ENCODE results near the gene UBE4B. TPM values are rescaled to one million over a fixed set of nuclear protein-coding genes. Genes with fewer than 3 reads are reported as not detected.
"Not testable (repeated sequence)": the region's sequence is repeated elsewhere in the genome, so short reads cannot be mapped to it uniquely, and the experiment has no call there.

The UBE4B gene
- total and polyA plus RNA-seq, 4 donors, result 7.5 to 25.5 (median 16.6) TPM

DNA sequence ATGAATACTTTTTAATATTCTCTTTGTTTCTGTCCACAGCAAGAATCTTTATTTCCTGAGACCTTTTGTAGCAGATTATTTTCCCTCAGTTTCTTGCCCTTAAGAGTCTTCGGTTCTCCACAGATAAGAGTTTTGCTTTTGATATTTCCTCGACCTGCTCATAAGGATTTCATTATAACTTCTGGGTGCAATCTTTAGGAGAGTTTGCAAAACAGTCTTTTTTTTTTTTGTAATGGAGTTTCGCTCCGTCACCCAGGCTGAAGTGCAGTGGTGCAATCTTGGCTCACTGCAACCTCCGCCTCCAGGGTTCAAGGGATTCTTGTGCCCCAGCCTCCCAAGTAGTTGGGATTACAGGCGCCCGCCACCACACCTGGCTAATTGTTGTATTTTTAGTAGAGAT lies 10.1 kb upstream of the UBE4B start:
- H3K27me3 ChIP-seq (ENCODE audit: control insufficient read depth in 4 of 4, insufficient read depth in 4 of 4, low read length in 3 of 4), result no peaks in the 10 kb centered on the region
- no peaks in the 10 kb centered on the region for H3K4me1 ChIP-seq (ENCODE audit: control insufficient read depth in 4 of 4, insufficient read depth in 4 of 4, low read length in 3 of 4)
- no peak overlapping the region for H3K9ac ChIP-seq (ENCODE audit: low read depth in 1 of 2, low read length in 2 of 2)
- no peak overlapping the region for H3K27ac ChIP-seq (ENCODE audit: low read depth in 1 of 2, low read length in 2 of 2)
- H3K36me3 ChIP-seq (ENCODE audit: control insufficient read depth in 4 of 4, insufficient read depth in 3 of 4, low read depth in 1 of 4, low read length in 3 of 4), result no peaks in the 10 kb centered on the region
- H3K4me3 ChIP-seq (ENCODE audit: low read depth in 1 of 3, low read length in 3 of 3), result no peak overlapping the region
- TF ChIP-seq NR2F2 (IDR thresholded peaks at IDR 0.05) (no peak), TAF1 (conservative IDR thresholded peaks at IDR 0.05) (no peak), YY1 (IDR thresholded peaks at IDR 0.05) (no peak), GABPA (IDR thresholded peaks at IDR 0.05 in 1 of 2, conservative IDR thresholded peaks at IDR 0.05 in 1 of 2) (no peak), FOXA1 (IDR thresholded peaks at IDR 0.05) (no peak), RAD21 (IDR thresholded peaks at IDR 0.05) (no peak), HNF4G (IDR thresholded peaks at IDR 0.05) (no peak)
- TF ChIP-seq, protein P1, sequence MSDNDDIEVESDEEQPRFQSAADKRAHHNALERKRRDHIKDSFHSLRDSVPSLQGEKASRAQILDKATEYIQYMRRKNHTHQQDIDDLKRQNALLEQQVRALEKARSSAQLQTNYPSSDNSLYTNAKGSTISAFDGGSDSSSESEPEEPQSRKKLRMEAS (IDR thresholded peaks at IDR 0.05), result no peak
- TF ChIP-seq, protein P2, sequence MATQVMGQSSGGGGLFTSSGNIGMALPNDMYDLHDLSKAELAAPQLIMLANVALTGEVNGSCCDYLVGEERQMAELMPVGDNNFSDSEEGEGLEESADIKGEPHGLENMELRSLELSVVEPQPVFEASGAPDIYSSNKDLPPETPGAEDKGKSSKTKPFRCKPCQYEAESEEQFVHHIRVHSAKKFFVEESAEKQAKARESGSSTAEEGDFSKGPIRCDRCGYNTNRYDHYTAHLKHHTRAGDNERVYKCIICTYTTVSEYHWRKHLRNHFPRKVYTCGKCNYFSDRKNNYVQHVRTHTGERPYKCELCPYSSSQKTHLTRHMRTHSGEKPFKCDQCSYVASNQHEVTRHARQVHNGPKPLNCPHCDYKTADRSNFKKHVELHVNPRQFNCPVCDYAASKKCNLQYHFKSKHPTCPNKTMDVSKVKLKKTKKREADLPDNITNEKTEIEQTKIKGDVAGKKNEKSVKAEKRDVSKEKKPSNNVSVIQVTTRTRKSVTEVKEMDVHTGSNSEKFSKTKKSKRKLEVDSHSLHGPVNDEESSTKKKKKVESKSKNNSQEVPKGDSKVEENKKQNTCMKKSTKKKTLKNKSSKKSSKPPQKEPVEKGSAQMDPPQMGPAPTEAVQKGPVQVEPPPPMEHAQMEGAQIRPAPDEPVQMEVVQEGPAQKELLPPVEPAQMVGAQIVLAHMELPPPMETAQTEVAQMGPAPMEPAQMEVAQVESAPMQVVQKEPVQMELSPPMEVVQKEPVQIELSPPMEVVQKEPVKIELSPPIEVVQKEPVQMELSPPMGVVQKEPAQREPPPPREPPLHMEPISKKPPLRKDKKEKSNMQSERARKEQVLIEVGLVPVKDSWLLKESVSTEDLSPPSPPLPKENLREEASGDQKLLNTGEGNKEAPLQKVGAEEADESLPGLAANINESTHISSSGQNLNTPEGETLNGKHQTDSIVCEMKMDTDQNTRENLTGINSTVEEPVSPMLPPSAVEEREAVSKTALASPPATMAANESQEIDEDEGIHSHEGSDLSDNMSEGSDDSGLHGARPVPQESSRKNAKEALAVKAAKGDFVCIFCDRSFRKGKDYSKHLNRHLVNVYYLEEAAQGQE (IDR thresholded peaks at IDR 0.05), result no peak
- TF ChIP-seq, protein P3, sequence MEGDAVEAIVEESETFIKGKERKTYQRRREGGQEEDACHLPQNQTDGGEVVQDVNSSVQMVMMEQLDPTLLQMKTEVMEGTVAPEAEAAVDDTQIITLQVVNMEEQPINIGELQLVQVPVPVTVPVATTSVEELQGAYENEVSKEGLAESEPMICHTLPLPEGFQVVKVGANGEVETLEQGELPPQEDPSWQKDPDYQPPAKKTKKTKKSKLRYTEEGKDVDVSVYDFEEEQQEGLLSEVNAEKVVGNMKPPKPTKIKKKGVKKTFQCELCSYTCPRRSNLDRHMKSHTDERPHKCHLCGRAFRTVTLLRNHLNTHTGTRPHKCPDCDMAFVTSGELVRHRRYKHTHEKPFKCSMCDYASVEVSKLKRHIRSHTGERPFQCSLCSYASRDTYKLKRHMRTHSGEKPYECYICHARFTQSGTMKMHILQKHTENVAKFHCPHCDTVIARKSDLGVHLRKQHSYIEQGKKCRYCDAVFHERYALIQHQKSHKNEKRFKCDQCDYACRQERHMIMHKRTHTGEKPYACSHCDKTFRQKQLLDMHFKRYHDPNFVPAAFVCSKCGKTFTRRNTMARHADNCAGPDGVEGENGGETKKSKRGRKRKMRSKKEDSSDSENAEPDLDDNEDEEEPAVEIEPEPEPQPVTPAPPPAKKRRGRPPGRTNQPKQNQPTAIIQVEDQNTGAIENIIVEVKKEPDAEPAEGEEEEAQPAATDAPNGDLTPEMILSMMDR (IDR thresholded peaks at IDR 0.05; ENCODE audit: low read depth, low read length, missing input control), result no peak
- H3K9me3 ChIP-seq (ENCODE audit: control insufficient read depth in 4 of 4, low read length in 3 of 4), result no peaks in the 10 kb centered on the region
- 92% methylated on average over 7 of the region's 7 CpGs for WGBS
- DNase-seq (ENCODE audit: low spot score), result no peak

DNA sequence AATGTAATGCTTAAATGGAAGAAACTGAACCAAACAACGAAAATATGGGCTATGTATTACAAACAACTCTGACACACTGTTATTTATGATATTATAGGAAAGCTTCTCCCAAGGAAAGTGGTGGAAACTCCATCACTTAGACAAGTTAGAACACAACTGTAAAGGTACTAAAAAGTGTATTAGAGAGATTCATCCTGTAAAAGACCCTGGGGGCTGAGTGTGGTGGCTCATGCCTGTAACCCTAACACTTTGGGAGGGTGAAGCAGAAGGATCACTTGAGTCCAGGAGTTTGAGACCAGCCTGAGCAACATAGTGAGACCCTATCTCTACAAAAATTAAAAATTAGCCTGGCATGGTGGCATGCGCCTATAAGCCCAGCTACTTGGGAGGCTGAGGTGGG lies 7.4 kb upstream of the UBE4B start:
- H3K27me3 ChIP-seq (ENCODE audit: control insufficient read depth in 4 of 4, insufficient read depth in 4 of 4, low read length in 3 of 4), result no peaks in the 10 kb centered on the region
- no peak overlapping the region for H3K9ac ChIP-seq (ENCODE audit: low read depth in 1 of 2, low read length in 2 of 2)
- H3K9me3 ChIP-seq (ENCODE audit: control insufficient read depth in 4 of 4, low read length in 3 of 4), result no peaks in the 10 kb centered on the region
- 82% methylated on average over 2 of the region's 2 CpGs for WGBS
- TF ChIP-seq RAD21 (IDR thresholded peaks at IDR 0.05) (no peak), HNF4A (conservative IDR thresholded peaks at IDR 0.05) (no peak), FOXA1 (IDR thresholded peaks at IDR 0.05) (no peak), GABPA (IDR thresholded peaks at IDR 0.05 in 1 of 2, conservative IDR thresholded peaks at IDR 0.05 in 1 of 2) (no peak), HNF4G (IDR thresholded peaks at IDR 0.05) (no peak)
- TF ChIP-seq, protein P4, sequence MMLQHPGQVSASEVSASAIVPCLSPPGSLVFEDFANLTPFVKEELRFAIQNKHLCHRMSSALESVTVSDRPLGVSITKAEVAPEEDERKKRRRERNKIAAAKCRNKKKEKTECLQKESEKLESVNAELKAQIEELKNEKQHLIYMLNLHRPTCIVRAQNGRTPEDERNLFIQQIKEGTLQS (IDR thresholded peaks at IDR 0.05), result no peak
- no peaks in the 10 kb centered on the region for H3K36me3 ChIP-seq (ENCODE audit: control insufficient read depth in 4 of 4, insufficient read depth in 3 of 4, low read depth in 1 of 4, low read length in 3 of 4)
- no peak overlapping the region for H3K4me3 ChIP-seq (ENCODE audit: low read depth in 1 of 3, low read length in 3 of 3)
- H3K27ac ChIP-seq (ENCODE audit: low read depth in 1 of 2, low read length in 2 of 2), result no peak overlapping the region
- no peaks in the 10 kb centered on the region for H3K4me1 ChIP-seq (ENCODE audit: control insufficient read depth in 4 of 4, insufficient read depth in 4 of 4, low read length in 3 of 4)
- DNase-seq (ENCODE audit: low spot score), result no peak

DNA sequence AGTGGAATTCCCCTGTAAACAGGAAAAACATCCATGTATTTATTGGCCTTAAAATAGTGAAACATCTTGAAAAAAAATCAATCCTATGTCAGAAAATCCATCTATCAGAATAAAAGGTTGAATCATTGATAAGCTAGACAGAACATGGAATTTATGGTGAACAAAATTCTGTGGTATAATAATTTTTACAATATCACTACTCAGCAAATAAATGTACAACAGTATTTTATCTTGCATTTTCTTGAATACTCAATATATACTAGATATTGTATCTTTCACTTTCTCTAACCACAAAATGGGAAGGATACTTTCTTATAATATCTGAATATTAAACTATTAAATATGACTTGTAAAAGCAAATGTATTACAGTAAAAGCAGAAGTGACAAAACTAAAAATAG lies 5.7 kb upstream of the UBE4B start:
- Histone ChIP-seq H3K27me3 (ENCODE audit: control insufficient read depth in 4 of 4, insufficient read depth in 4 of 4, low read length in 3 of 4) (no peaks in the 10 kb centered on the region), H3K27ac (ENCODE audit: low read depth in 1 of 2, low read length in 2 of 2) (no peak overlapping the region), H3K9me3 (ENCODE audit: control insufficient read depth in 4 of 4, low read length in 3 of 4) (no peaks in the 10 kb centered on the region), H3K36me3 (ENCODE audit: control insufficient read depth in 4 of 4, insufficient read depth in 3 of 4, low read depth in 1 of 4, low read length in 3 of 4) (no peaks in the 10 kb centered on the region), H3K9ac (ENCODE audit: low read depth in 1 of 2, low read length in 2 of 2) (no peak overlapping the region), H3K4me1 (ENCODE audit: control insufficient read depth in 4 of 4, insufficient read depth in 4 of 4, low read length in 3 of 4) (peaks cover 0 to under 1% (median under 1%) of the 10 kb centered on the region in 4 donors), H3K4me3 (ENCODE audit: low read depth in 1 of 3, low read length in 3 of 3) (no peak overlapping the region)
- no peak for DNase-seq (ENCODE audit: low spot score)
- TF ChIP-seq SP1 (IDR thresholded peaks at IDR 0.05) (no peak), HNF4A (conservative IDR thresholded peaks at IDR 0.05) (no peak), HNF4G (IDR thresholded peaks at IDR 0.05) (no peak), RXRA (IDR thresholded peaks at IDR 0.05) (no peak), NR2F2 (IDR thresholded peaks at IDR 0.05) (no peak), FOXA1 (IDR thresholded peaks at IDR 0.05) (no peak)
- TF ChIP-seq, protein P3 (IDR thresholded peaks at IDR 0.05; ENCODE audit: low read depth, low read length, missing input control), result no peak
- TF ChIP-seq, protein P4 (IDR thresholded peaks at IDR 0.05), result no peak

DNA sequence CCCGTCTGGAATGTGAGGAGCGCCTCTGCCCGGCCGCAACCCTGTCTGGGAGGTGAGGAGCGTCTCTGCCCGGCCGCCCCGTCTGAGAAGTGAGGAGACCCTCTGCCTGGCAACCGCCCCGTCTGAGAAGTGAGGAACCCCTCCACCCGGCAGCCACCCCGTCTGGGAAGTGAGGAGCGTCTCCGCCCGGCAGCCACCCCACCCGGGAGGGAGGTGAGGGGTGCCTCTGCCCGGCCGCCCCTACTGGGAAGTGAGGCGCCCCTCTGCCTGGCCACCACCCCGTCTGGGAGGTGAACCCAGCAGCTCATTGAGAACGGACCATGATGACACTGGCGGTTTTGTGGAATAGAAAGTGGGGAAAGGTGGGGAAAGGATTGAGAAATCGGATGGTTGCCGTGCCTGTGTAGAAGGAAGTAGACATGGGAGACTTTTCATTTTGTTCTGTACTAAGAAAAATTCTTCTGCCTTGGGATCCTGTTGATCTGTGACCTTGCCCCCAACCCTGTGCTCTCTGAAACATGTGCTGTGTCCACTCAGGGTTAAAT lies 3.7 kb upstream of the UBE4B start:
- DNase-seq (ENCODE audit: low spot score); H3K27me3 ChIP-seq (ENCODE audit: control insufficient read depth in 4 of 4, insufficient read depth in 4 of 4, low read length in 3 of 4); H3K9ac ChIP-seq (ENCODE audit: low read depth in 1 of 2, low read length in 2 of 2); H3K4me3 ChIP-seq (ENCODE audit: low read depth in 1 of 3, low read length in 3 of 3); H3K27ac ChIP-seq (ENCODE audit: low read depth in 1 of 2, low read length in 2 of 2); H3K36me3 ChIP-seq (ENCODE audit: control insufficient read depth in 4 of 4, insufficient read depth in 3 of 4, low read depth in 1 of 4, low read length in 3 of 4); H3K9me3 ChIP-seq (ENCODE audit: control insufficient read depth in 4 of 4, low read length in 3 of 4): not testable (repeated sequence)
- H3K4me1 ChIP-seq (ENCODE audit: control insufficient read depth in 4 of 4, insufficient read depth in 4 of 4, low read length in 3 of 4), result peaks cover 0 to 13% (median 9%) of the 10 kb centered on the region in 4 donors
- WGBS, result 86% methylated on average over 24 of the region's 24 CpGs
